IPS-NIHi7 (cell line): ENCODE results near the gene SULT1A1.

Experiments
- DNase-seq: peaks from one replicate; pipeline ENCODE4 v3.0.0; 2012; ENCODE audit warnings: mixed read lengths; ENCODE audit errors: extremely low spot score

SULT1A1 gene

GRCh38 chr16:28558456-28558855 lies 51.4 kb downstream of the SULT1A1 start:
- DNase-seq = no peak

DNA sequence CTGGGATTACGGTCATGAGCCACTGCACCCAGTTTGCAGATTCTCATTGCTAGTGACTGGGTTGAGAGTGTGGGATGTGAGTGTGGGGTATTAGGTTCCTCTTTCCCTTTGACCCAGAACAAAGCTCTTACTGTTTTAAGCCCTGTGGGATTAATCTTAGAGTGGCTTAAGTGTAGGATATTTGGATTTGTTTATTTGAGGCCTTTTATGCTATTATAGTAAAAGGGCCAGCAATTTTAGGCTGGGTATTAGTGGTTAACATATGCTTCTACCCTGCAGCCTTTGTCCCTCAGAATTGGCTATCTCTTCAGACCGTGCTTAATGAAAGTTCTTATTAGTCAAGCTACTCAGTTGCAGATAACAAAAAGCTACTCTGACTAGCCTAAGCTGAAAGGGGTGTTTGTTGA lies 52.9 kb downstream of the SULT1A1 start:
- no peak for DNase-seq

- no peak for DNase-seq
These were observed 54.3 kb downstream of the SULT1A1 start for GRCh38 chr16:28555561-28555960.
